Measurements from ENCODE around the gene SNAPC2. TPM values are rescaled to one million over a fixed set of nuclear protein-coding genes. Genes with fewer than 3 reads are reported as not detected.
"Not testable (repeated sequence)": the region's sequence is repeated elsewhere in the genome, so short reads cannot be mapped to it uniquely, and the experiment has no call there.

Gene SNAPC2
- total RNA-seq, 1 experiment from 2014 or later, result 17.1 TPM

DNA sequence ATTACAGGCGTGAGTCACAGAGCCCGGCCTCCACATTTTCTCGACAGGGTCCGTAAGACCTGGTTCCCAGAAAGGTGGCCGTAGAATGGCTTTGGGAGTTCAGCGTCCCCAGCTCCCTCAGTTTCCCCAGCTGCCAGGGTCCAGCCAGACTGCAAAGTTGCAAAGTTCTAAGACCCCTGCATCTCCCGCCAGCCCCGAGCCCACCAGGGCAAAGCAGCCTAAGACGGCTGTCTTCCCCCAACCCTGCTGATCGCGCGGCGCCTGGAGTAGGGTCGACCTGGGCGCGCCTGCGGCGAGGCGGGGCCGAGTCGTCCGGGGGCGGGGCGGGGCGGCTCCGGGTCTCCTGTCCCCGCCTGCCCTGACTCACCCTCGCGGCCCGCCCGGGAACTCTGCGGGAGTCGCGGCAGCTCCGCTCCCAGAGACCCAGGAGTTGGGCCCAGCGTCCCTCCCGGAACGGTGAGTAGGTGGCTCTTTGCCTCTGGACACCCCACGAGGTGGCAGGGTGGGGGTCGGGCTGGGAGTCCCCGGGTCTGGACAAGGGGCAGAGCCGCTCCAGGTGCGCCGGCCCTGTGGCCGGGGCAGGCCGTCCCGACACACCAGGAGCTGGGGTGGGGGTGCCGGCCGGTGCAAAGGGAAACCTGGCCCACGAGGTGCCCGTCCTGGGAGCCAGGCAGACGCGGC lies 31.9 kb upstream of the SNAPC2 start, which contains the start of gene LRRC8E:
TSS of gene LRRC8E (plus strand) at position 366 of the 681 bp plus-strand sequence. CDS start 7,094 bp downstream, outside the sequence.
- peak; percentile 47 for DNase-seq (ENCODE audit: low spot score)

DNA sequence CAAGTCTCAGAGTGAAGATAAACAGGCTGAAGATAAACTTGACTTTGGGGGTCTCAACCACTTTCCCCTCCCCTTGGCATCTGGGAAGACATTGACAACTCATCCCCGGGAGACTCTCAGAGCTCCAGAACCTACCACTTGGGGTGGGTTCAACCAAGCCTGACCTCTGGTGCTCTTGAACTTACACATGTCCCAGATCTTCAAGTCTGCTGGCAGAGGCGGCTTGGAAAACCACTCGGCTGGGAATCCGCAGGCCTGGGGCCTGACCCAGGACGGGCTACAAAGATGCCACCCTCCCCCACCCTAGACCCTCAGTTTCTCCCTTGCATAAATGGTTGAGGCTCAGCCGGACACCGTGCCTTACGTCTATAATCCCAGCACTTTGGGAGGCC lies 31.3 kb upstream of the SNAPC2 start:
- DNase-seq (ENCODE audit: low spot score), result no peak

DNA sequence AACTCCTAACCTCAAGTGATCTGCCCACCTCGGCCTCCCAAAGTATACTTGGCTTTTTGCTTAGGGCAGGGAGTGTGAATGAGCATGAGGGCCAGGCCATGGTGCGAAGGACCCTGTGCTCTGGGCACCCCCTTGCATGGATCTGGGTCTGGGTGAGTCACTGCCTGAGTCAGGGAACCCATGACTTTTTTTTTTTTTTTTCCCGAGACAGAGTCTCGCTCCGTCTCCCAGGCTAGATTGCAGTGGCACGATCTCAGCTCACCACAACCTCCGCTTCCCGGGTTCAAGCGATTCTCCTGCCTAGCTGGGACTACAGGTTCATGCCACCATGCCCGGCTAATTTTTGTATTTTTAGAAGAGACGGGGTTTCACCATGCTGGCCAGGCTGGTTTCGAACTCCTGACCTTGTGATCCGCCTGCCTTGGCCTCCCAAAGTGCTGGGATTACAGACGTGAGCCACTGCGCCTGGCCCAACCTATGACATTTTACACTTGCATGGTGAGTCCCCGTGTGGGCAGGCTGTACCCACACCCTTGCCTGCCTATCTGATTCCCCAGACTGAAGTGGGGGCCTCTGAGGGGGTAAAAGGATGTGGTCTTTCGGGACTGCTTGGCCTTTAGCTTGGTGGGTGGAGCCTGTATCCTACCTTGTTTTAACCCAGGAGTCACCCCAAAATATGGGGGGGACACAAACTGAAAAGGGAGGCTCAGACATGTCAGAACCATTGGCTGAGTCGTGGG lies 26.6 kb upstream of the SNAPC2 start:
- not testable (repeated sequence) for DNase-seq (ENCODE audit: low spot score)

DNA sequence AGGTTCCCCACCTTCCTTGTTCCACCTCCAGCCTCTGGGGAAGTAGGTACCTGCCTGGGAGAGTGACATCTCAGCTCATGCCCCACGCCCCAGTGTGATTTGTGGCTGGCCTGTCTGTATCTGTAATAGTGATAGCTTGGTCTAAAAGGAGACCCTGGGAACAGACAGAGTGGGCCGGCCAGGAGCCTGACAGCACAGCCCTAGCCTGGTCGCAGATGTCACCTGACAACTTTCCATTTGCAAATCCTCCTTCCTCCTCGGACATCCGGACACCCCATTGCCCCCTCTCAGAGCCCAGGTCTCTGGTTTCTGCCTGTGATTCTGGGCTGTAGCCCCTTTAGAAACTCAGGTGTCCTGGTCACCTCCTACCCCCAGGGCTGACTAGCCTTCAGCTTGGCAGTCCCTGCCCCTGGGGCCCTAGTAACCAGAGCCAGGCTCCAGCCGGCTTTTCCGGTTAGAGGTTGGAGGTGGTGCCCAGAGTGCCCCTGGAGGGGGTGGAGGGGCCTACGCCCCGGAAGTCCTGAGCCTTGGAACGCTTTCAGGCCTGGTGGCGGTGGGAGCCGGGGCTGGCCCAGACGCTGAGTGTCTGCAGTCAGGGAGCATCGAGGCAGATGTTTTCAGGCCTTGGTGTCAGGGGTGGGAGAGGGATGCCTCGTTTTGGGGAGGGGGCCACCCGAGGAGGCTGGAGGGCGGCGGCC lies 25.4 kb upstream of the SNAPC2 start:
- DNase-seq (ENCODE audit: low spot score), result peak; percentile 82

DNA sequence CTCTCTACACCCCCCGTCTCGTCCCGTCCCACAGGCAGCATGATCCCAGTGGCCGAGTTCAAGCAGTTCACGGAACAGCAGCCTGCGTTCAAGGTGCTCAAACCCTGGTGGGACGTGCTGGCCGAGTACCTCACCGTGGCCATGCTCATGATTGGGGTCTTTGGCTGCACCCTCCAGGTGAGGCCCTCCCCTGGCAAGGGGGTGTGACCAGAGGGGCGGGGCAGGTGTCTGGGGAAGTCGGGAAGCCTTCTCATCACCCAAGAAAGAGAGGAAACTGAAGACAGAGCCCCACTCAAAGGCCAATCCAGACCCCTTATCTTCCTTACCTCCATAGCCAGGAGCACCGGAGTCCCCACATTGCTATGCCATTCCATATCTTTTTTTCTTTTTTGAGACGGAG lies 24.6 kb upstream of the SNAPC2 start:
- DNase-seq (ENCODE audit: low spot score), result no peak

DNA sequence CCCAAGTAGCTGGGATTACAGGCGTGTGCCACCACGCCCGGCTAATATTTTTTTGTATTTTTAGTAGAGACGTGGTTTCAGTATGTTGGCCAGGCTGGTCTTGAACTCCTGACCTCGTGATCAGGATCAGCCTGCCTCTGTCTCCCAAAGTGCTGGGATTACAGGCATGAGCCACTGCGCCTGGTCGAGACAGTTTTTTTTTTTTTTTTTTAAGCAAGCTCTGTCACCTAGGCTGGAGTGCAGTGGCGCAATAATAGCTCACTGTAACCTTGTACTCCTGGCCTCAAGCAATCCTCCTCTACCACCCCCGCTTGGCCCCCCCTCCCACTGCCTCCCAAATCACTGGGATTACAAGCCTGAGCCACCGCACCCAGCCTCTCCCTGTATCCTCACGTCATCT lies 22.8 kb upstream of the SNAPC2 start:
- no peak for DNase-seq (ENCODE audit: low spot score)

DNA sequence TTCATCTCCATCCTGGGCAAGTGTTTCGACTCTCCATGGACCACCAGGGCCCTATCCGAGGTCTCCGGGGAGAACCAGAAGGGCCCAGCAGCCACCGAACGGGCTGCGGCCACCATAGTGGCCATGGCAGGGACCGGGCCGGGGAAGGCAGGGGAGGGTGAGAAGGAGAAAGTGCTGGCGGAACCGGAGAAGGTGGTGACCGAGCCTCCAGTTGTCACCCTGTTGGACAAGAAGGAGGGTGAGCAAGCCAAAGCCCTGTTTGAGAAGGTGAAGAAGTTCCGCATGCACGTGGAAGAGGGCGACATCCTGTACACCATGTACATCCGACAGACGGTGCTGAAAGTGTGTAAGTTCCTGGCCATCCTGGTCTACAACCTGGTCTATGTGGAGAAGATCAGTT lies 21.2 kb upstream of the SNAPC2 start:
- no peak for DNase-seq (ENCODE audit: low spot score)

DNA sequence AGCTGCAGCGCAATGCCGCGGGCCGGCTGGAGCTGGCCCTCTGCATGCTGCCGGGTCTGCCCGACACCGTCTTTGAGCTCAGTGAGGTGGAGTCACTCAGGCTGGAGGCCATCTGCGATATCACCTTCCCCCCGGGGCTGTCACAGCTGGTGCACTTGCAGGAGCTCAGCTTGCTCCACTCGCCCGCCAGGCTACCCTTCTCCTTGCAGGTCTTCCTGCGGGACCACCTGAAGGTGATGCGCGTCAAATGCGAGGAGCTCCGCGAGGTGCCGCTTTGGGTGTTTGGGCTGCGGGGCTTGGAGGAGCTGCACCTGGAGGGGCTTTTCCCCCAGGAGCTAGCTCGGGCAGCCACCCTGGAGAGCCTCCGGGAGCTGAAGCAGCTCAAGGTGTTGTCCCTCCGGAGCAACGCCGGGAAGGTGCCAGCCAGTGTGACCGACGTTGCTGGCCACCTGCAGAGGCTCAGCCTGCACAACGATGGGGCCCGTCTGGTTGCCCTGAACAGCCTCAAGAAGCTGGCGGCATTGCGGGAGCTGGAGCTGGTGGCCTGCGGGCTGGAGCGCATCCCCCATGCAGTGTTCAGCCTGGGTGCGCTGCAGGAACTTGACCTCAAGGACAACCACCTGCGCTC lies 20.3 kb upstream of the SNAPC2 start:
- no peak for DNase-seq (ENCODE audit: low spot score)

DNA sequence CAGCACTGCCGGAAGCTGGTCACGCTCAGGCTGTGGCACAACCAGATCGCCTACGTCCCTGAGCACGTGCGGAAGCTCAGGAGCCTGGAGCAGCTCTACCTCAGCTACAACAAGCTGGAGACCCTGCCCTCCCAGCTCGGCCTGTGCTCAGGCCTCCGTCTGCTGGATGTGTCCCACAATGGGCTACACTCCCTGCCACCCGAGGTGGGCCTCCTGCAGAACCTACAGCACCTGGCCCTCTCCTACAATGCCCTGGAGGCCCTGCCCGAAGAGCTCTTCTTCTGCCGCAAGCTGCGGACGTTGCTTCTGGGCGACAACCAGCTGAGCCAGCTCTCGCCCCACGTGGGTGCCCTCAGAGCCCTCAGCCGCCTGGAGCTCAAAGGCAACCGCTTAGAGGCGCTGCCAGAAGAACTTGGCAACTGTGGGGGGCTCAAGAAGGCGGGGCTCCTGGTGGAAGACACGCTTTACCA lies 19.7 kb upstream of the SNAPC2 start:
- DNase-seq (ENCODE audit: low spot score), result no peak

DNA sequence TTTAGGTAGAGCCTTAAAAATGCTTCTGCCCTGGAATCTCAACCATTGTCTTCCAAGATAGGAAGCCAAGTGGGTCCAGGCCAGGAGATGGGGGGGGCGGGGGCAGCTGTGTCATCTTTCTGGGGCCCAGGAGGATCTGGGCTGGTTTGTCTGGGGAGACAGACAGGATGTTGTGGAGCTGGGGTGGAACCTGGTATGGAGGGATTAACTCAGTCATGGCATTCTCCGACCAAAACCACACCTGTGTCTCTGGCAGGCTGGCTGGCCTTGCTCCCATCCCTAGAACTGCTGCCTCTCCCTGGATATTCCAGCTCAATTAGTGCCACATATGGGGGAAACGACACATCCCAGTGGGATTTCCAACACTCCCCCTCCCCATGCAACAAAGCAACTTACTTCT lies 19.2 kb upstream of the SNAPC2 start:
- no peak for DNase-seq (ENCODE audit: low spot score)

DNA sequence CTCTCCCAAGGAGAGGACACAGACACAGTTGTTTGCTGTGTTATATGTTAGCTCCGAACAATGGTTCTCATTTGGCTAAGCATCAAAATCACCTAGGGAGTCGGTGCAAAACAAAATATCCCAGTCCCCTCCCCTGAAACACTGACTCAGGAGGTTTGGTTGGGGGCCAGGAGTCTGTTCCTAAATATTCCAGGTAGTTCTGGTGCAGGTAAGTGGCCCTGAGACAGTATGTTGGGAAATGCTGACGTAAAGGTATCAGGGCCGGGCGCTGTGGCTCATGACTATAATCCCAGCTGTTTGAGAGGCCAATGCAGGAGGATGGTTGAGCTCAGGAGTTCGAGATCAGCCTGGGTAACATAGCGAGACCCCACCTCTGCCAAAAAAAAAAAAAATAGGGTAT lies 18.8 kb upstream of the SNAPC2 start:
- no peak for DNase-seq (ENCODE audit: low spot score)

DNA sequence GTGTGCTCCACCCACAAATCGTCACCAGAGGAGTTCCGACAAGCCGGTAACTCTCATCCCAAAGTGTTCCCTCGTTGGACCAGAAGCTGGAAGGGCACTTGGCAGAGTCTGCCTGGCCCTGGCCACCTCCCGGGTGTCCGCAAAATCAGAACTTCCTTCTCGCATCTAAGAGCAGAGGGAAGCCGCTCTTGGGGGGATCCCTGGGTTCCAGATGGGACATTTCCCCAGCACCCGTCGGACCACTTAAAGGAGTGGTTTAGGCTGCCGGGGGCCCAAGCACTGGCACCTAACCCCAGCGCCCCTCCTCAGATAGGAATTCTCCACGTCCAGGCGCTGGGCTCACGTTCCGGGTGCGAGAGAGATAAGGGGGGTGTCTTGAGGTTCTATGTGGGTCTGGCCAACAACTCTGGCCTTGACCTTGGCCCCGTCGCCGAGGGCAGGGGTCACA lies 17.3 kb upstream of the SNAPC2 start:
- DNase-seq (ENCODE audit: low spot score), result peak; percentile 44

DNA sequence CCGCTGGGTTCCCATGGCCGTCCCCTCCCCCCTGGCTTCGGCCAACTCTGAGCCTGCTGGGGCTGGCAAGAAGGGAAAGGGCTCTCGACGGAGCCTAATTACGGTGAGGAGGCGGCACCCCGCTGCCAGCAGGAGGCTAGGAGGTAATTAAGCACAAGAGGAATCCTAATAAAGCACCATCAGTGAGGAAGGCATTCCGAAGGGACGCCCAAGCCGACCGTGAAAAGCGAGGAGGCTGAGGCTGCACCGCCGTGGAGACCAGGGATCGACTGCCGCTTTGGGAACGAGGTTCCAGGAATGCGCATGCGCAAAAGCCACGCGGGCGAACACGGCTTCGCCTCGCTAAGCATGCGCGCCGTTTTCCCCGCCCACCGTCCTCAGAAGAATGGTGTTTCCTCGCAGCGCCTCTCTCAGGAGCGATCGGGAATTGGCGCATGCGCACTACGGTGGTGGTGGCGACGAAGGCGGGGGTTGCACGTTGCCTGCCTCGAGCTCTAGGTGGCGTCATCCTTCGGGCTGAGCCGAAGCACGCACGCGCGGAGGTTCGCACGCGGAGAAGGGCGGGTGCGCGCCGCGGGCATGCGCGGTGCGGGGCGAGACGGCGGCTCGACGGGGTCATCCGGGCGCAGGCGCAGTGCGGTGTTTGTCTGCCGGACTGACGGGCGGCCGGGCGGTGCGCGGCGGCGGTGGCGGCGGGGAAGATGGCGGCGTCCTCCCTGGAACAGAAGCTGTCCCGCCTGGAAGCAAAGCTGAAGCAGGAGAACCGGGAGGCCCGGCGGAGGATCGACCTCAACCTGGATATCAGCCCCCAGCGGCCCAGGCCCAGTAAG lies 16.7 kb upstream of the SNAPC2 start, which contains the start of gene MAP2K7:
TSS of gene MAP2K7 (plus strand) at position 634 of the 830 bp plus-strand sequence. CDS start at position 702, 68 bp downstream.
- DNase-seq (ENCODE audit: low spot score), result peak; percentile 98

DNA sequence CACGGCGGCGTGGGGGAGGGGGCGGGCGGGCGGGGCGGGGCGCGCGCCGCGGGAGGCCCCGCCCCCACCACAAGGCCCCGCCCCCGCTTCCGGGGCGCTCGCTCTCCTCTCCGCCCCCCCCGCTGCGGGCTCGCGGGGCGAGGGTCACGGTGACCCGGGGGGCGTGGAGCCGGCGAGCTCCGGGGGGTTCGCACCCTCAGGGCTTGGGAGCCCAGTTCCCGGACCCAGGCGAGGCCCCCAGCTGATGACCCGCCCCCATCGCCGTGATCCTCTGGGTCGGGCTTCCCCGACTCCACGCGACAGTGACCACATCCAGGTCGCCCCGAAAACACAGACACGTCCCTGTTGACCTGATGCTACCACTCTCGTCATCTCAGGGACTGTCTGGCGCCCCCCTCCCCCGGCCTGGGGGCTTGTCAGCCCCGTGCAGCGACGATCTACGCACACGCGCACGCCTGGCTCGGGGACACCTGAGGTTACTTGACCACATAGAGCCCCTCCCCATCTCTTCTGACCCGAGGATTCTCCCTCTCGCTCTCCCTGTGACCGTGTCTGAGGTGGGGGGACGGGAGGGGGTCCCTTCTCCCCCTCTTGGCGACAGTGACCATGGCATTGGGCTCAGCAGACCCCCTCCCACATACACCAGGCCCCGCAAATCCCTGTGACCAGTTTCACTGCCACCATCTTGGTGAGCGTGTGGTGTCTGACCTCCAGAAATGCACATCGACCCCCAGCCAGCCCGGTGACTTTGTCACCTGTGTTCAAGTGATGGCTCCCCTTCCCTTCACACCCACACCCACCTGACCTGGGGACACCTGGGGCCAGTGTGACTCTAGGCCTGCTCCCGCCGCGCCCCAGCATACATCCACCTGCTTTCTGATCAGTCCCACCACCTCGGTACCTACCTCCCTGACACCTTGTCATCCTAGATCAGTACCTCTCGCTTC lies 15.8 kb upstream of the SNAPC2 start:
- no peak for DNase-seq (ENCODE audit: low spot score)

DNA sequence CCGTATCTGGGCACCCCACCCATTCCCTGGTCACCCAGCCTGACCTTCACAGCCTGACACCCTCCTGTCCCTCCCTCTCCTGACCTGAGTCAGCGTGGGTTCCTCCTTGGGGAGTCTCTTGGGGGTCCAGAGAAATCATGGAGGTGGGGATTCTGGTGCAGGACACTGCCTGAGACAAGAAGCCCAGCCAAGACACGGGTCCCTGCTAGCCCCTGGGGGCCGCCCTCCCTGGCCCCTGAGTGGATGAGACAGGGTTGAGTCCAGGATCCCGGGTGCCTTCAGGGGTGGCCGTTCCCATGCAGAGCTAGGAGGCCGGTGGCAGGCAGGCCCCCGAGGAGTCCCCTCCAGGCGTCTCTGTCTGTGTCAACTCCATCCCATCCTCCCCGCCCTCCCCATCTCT lies 14.9 kb upstream of the SNAPC2 start:
- no peak for DNase-seq (ENCODE audit: low spot score)

DNA sequence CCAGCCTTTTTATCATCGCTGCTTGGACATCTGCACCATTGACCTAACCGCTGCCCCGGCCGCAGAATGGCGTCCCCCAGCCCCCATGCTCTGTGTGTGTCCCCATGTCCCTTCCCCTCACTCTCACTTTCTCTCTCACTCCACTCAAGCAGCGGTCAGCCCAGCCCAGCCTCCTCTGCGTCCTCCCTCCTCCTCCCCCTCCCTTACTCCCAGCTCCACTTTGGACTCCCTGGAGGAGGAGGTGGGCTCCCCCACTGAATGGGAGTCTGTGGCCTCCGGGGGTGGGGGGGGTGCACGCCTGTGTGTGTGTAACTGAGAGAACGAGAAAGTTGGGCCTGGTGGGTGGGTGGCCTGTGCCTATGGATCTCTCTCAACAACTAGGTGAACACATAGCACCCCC lies 14.3 kb upstream of the SNAPC2 start:
- DNase-seq (ENCODE audit: low spot score), result no peak

DNA sequence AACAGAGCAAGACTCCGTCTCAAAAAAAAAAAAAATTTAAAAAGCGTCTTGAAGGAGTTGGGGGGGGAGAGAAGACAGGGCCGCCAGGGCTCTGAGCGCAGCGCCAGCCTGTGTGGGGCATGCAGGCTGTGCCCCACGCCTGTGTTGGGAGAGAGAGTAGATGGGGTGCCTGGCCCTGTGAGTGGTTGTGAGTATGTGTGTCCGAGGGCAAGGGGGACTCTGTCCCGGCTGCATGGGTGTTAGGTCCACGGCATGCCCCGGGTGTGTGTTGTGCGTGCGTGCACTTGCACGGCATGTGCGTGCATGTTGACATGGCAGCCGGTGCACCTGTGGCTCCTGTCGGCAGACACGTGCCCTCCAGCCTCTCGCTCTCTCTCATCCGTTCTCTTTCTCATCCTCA lies 13.0 kb upstream of the SNAPC2 start:
- no peak for DNase-seq (ENCODE audit: low spot score)

DNA sequence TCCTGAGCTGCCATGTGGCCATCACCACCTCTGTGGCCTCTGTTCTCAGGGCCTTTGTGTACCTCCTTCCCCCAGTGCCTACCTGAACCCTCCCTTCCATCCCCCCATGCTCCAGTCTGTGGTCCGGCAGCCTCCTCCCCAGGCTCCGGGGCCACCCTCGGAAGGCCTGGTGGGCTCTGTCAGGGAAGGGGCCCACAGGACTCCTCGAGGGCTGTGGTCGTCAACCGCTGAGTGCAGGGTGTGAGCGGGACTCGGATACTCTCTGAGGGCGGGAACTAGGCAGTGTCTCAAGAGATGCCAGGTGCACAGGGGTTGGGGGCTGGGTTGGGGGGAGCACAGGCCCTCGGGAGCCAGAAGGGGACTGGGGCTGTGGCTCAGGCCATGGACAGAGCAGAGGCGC lies 12.6 kb upstream of the SNAPC2 start:
- DNase-seq (ENCODE audit: low spot score), result no peak

DNA sequence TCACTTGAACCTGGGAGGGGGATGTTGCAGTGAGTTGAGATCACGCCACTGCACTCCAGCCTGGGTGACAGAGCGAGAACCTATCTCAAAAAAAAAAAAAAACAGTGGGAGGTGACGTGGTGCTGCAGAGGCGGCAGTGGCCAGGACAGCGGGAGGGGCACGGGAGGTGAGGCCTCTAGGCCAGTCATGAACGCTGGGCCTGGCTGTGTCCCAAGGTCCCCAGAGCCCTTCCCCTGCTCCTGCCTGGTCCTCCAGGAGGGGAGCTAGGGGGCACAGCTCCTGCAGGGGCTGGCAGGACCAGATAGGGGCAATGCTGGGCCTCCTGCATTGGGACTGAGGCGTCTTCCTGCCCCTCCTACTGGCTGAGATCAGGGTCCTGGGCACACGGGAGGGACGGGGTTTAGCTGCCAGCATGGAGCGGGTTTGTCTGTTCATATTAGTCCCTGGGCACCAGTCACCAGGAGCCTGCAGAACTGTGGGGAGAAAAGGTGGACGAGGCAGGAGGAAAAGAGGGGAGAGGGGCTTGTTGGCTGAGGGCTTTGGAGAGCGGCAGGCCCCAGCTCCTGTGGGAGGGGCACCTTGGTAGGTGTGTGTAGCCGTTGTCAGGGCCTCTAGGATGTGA lies 11.9 kb upstream of the SNAPC2 start:
- DNase-seq (ENCODE audit: low spot score), result no peak
